Measurements from ENCODE around the gene ELOVL1. TPM values are rescaled to one million over a fixed set of nuclear protein-coding genes. Genes with fewer than 3 reads are reported as not detected.

Gene ELOVL1
- total RNA-seq, 4 donors from 2014 or later = 99.8 to 187 (median 115) TPM

- H3K4me3 ChIP-seq = peak overlapping the region; percentile 37 to 75 (median 58)
- WGBS, 2 donors = 10 to 30% methylated on average over 2 to 3 of the region's 22 CpGs
- DNase-seq = no peak
- H3K36me3 ChIP-seq = no peaks in the 10 kb centered on the region
- H3K27ac ChIP-seq = peak overlapping the region; percentile 93 to 98 (median 96)
- H3K9me3 ChIP-seq = no peaks in the 10 kb centered on the region
- H3K27me3 ChIP-seq = no peaks in the 10 kb centered on the region
- intact Hi-C loops (cut with DNase I) = no loop called here
- H3K4me1 ChIP-seq = peaks cover 0 to 52% (median 13%) of the 10 kb centered on the region in 3 donors
- TF ChIP-seq CTCF (IDR thresholded peaks at IDR 0.05) = peak in 1 of 6 experiments; percentile 15
- no peak for TF ChIP-seq POLR2A (IDR thresholded peaks at IDR 0.05)
These were observed 19.4 kb downstream of the ELOVL1 start for GRCh38 chr1:43348343-43348808.

GRCh38 chr1:43346636-43347035, 21.2 kb downstream of the ELOVL1 start:
- intact Hi-C loops (cut with DNase I) = no loop called here
- DNase-seq = no peak

GRCh38 chr1:43345120-43345519, 22.7 kb downstream of the ELOVL1 start:
- H3K9me3 ChIP-seq = no peaks in the 10 kb centered on the region
- H3K27ac ChIP-seq = peak overlapping the region in 2 of 4 donors; percentile 55 to 57
- TF ChIP-seq POLR2A (IDR thresholded peaks at IDR 0.05) = no peak
- no peak for TF ChIP-seq CTCF (IDR thresholded peaks at IDR 0.05)
- no peaks in the 10 kb centered on the region for H3K36me3 ChIP-seq
- H3K27me3 ChIP-seq = no peaks in the 10 kb centered on the region
- peaks cover 0 to 55% (median 13%) of the 10 kb centered on the region in 3 donors for H3K4me1 ChIP-seq
- intact Hi-C loops (cut with DNase I) = no loop called here
- WGBS, 2 donors = 49 to 59% methylated on average over 3 of the region's 3 CpGs
- H3K4me3 ChIP-seq = no peak overlapping the region
- DNase-seq = no peak

More at GRCh38 chr1:43346636-43347035, 21.2 kb downstream of the ELOVL1 start:
- no peak overlapping the region for H3K27ac ChIP-seq
- H3K4me1 ChIP-seq = peaks cover 0 to 58% (median 13%) of the 10 kb centered on the region in 3 donors
- WGBS, 2 donors = 86 to 96% methylated on average over 3 of the region's 5 CpGs
- no peak overlapping the region for H3K4me3 ChIP-seq
- no peaks in the 10 kb centered on the region for H3K27me3 ChIP-seq
- TF ChIP-seq POLR2A (IDR thresholded peaks at IDR 0.05) (no peak), CTCF (IDR thresholded peaks at IDR 0.05) (no peak)
- no peaks in the 10 kb centered on the region for H3K9me3 ChIP-seq
- no peaks in the 10 kb centered on the region for H3K36me3 ChIP-seq

GRCh38 chr1:43344267-43344850, 23.5 kb downstream of the ELOVL1 start:
- DNase-seq = no peak
- H3K27me3 ChIP-seq = no peaks in the 10 kb centered on the region
- H3K4me1 ChIP-seq = peaks cover 0 to 47% (median 12%) of the 10 kb centered on the region in 3 donors
- no peak overlapping the region for H3K4me3 ChIP-seq
- TF ChIP-seq CTCF (IDR thresholded peaks at IDR 0.05) (no peak), POLR2A (IDR thresholded peaks at IDR 0.05) (no peak)
- 67 to 73% methylated on average over 4 of the region's 4 CpGs for WGBS, 2 donors
- H3K9me3 ChIP-seq = no peaks in the 10 kb centered on the region
- H3K27ac ChIP-seq = peak overlapping the region in 3 of 4 donors; percentile 23 to 62 (median 57)
- intact Hi-C loops (cut with DNase I) = no loop called here
- no peaks in the 10 kb centered on the region for H3K36me3 ChIP-seq

GRCh38 chr1:43340559-43340958, 27.3 kb downstream of the ELOVL1 start:
- H3K36me3 ChIP-seq = no peaks in the 10 kb centered on the region
- intact Hi-C loops (cut with DNase I) = no loop called here
- TF ChIP-seq POLR2A (IDR thresholded peaks at IDR 0.05) (no peak), CTCF (IDR thresholded peaks at IDR 0.05) (no peak)
- H3K4me1 ChIP-seq = peaks cover 0 to 27% (median 5%) of the 10 kb centered on the region in 3 donors
- no peaks in the 10 kb centered on the region for H3K27me3 ChIP-seq
- H3K27ac ChIP-seq = no peak overlapping the region
- H3K9me3 ChIP-seq = no peaks in the 10 kb centered on the region
- 50 to 59% methylated on average over 1 of the region's 1 CpG for WGBS, 2 donors
- H3K4me3 ChIP-seq = no peak overlapping the region
- no peak for DNase-seq

All from esophagus squamous epithelium (tissue), 5 donors.